ENCODE data around the gene VPS35L.
A peak's percentile ranks its signal among the peaks of the same experiment; 100 is the strongest.

The VPS35L gene

GRCh38 chr16:19595043-19595767, 39.7 kb downstream of the VPS35L start:
- no peak for DNase-seq

- DNase-seq: no peak
Observed at GRCh38 chr16:19598805-19599510, 43.5 kb downstream of the VPS35L start.

- DNase-seq: peak; percentile 2
Observed at GRCh38 chr16:19599968-19600716, 44.6 kb downstream of the VPS35L start.

- peak; percentile 19 for DNase-seq
Observed at GRCh38 chr16:19601083-19601976, 45.8 kb downstream of the VPS35L start.

GRCh38 chr16:19604911-19605310, 49.4 kb downstream of the VPS35L start:
- DNase-seq: no peak

- DNase-seq: no peak
Observed at GRCh38 chr16:19605701-19606100, 50.2 kb downstream of the VPS35L start.

GRCh38 chr16:19607616-19608280, 52.2 kb downstream of the VPS35L start:
- DNase-seq: no peak

GRCh38 chr16:19609359-19609758, 53.9 kb downstream of the VPS35L start:
- no peak for DNase-seq

GRCh38 chr16:19610200-19610599, 54.7 kb downstream of the VPS35L start:
- no peak for DNase-seq

- no peak for DNase-seq
Observed at GRCh38 chr16:19613834-19614233, 58.3 kb downstream of the VPS35L start.

- DNase-seq: no peak
Observed at GRCh38 chr16:19616241-19616640, 60.7 kb downstream of the VPS35L start.

- DNase-seq: no peak
Observed at GRCh38 chr16:19618876-19619275, 63.4 kb downstream of the VPS35L start.

GRCh38 chr16:19621445-19621844, 65.9 kb downstream of the VPS35L start:
- DNase-seq: no peak

- DNase-seq: no peak
Observed at GRCh38 chr16:19625039-19625438, 69.5 kb downstream of the VPS35L start.

- no peak for DNase-seq
Observed at GRCh38 chr16:19636436-19637267, 81.1 kb downstream of the VPS35L start.

- DNase-seq: no peak
Observed at GRCh38 chr16:19639986-19640421, 84.5 kb downstream of the VPS35L start.

GRCh38 chr16:19642501-19642900, 87.0 kb downstream of the VPS35L start:
- DNase-seq: no peak

- DNase-seq: no peak
Observed at GRCh38 chr16:19644877-19645276, 89.4 kb downstream of the VPS35L start.

GRCh38 chr16:19645557-19645981, 90.1 kb downstream of the VPS35L start:
- no peak for DNase-seq

GRCh38 chr16:19649980-19650379, 94.5 kb downstream of the VPS35L start:
- DNase-seq: no peak

- DNase-seq: no peak
Observed at GRCh38 chr16:19654147-19654546, 98.6 kb downstream of the VPS35L start.
